GM11168 (cell line): Measurements from ENCODE around the gene IQCC.
"Not testable (repeated sequence)": the region's sequence is repeated elsewhere in the genome, so short reads cannot be mapped to it uniquely, and the experiment has no call there.

Experiments
- in situ Hi-C: fragments of 300-500 bp; cut with MboI; formaldehyde crosslinking; loops from one replicate; pipeline ENCODE4 v1.12.0; 2022; ENCODE audit warnings: low sequenced_read_pairs; ENCODE audit not compliant: unreplicated experiment

Gene IQCC

DNA sequence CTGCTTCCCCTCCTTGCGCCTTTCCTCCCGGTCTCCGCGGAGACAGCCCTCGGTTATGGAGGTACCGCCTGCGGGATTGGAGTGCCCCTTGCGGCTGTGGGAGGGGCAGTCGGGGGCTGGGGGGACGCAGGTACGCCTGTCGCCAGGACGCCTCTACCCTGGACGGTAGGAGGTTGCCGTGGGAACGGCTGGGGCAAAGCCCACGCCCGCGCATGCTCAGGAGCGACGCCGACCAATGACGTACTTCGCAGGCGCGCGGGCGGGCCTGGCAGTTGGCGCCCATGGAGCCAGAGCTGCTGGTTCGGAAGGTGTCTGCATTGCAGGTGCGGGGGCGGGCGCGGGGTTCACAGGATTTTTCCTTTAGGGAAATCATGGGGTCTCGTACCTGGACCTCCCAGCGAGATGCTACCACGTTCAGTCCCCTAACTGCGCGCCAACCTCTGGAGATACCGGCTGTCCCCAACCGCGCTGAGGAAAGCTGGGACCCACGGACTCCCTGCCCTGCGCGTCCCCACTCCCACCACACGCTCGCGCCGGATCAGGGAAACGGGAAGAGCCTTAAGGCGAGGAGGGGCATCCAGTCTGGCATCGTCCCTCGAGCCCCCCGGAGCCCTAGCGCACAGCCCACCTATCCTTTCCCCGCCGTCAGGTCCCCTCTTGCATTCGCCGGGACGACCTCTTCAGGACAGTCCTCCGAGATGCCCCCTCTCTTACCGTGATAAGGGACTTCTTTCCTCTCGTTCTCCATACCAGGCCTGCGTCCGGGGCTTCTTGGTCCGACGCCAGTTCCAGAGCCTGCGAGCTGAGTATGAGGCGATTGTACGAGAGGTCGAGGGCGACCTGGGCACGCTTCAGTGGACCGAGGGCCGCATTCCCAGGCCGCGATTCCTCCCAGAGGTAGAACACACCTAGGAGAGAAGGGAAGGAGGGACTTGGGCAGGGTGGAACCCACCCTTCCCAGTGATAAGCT lies at the start of gene IQCC:
Gene IQCC (plus strand): TSS at position 271 of the 970 bp plus-strand sequence. CDS start 11 bp downstream, at position 282.
- in situ Hi-C loops = loop anchor here (5.0 kb wide), 1 partner anchor 102 kb away; no protein-coding TSS in a partner anchor

GRCh38 chr1:32159189-32159588 lies 46.3 kb upstream of the IQCC start:
- in situ Hi-C loops = no loop called here

DNA sequence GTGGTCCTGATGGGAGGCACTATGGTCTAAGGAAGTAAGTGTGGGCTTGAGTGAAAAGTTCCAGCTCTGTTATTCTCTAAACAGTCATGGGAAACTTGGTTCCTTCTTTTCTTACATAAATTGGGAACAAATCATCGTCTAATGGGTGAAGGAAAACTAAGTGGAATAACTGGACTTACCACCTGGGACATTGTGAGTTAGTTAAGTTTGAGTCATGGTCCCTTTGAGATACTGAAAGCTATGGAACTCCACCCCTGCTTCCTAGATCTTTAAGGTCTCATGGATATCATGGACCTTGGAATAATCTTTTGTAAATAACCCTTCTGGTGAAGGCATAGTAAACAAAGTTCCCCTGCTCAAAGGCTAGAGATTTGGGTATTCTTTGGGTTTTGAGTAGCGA lies 42.1 kb upstream of the IQCC start:
- in situ Hi-C loops = no loop called here

GRCh38 chr1:32165633-32166032 lies 39.8 kb upstream of the IQCC start:
- in situ Hi-C loops = not testable (repeated sequence)

- in situ Hi-C loops = no loop called here
Observed at GRCh38 chr1:32170991-32171390, 34.5 kb upstream of the IQCC start.

DNA sequence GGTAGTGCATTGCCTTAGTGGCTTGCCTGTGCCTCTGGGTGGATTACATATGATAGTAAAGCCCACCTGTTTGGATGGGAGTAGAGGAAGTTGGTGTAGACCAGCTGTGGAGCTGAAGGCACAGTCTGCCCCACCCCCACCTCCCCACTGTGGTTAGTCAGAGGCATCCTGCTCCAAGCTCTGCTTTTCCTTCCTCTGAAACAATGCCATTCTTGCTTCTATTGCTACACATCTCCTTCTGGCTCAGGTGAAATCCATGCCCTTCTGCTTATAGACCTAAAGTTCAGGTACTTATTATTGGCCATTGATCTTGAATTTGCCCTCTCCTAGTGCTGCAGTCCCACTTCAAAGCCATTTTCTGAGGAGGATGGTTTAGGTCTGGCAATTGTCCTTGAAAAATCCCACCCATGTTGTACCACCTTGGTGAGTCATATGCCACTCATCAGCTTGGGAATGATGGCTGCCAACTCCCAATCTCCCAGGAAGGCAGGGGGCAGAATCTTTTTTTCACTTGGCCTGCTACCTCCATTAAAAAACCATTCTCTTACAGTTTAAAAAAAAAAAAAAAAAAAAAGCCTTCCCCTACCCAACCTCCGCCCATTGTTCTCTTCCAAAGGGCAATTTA lies 32.7 kb upstream of the IQCC start:
- in situ Hi-C loops = no loop called here

DNA sequence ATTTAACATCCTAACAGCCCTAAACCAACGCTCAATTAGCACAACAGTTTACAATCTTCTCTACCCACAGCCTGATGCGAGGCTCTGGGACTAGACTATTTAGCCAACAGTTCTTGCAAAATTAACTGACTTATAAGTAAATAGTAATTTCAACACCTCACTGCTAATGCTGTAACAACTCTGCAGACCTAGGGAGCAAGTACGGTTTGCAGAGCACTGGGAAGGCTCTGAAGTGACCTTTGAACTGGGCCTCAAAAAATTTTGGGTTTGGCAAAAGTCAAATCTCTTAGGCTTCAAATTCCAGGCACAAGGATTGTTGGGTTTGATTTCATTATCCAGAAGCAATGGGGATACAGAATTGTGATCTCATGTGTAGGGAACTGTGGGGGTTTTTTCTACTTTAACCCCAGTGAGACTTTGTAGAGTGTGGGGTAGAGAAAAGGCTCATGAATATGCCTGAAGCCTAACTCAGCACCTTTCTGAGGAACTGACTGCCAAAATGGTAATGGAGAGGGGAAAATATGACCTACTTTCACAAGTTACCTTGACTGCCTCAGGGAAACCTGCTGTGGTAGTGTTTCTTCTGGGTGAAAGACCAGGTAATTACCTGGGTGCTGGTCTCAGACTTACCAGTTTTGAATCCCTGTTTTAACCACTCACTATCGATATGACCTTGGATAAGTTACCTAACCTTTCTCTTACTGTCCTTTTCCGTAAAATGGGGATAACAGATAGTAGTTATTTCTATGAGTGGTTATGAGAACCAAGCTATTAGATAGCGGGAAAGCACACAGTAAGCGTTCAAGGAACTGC lies 26.9 kb upstream of the IQCC start:
- in situ Hi-C loops = no loop called here

DNA sequence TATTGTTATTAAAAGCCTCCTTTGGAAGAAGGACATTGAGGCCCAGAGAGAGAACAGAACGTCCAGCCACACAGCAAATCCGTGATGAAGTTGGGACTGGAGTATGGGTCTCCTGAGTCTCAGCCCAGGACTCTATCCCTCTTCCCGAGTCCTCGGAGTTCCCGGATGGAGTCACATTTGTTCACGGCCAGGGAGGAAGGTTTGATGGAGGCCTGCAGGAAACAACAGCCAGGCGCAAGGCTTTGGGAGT lies 26.4 kb upstream of the IQCC start:
- in situ Hi-C loops = no loop called here

DNA sequence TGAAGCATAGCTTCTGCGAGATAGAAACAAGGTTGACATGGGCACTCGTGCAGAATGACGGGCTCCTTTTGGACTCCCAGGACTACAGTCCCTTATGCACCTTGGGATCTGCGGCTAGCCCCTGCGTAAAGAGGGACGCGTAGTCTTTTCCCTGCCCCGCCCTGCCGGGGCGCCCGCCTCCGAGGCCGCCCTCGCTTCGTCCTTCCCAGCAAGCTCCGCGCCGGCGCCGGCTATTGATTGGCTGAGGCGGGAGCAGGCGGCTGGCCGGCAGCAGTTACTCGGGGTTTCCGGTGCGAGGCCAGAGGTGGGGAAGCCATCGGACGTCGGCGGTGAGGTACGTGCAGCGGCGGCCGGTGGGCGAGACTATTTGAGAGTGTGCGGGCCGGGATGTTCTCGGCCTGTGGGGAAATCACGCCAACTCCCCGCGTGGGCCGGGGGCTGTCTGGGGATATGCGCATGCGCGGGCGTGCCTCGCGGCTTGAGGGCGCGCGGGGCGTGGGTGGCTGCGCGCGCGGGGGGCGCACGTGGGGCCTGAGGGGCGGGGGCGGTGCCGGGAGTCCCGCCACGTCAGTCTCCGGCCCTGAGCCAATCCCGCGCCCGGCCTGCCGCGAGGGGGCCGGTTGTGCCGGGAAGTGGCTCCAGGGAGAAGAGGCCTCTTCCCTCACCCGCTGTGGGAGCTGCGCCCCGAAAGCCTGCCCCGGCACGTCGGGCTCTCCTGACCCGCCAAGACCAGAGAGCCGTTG lies 25.9 kb upstream of the IQCC start, which contains the start of gene TXLNA:
Gene TXLNA (plus strand): TSS at position 233 of the 743 bp plus-strand sequence. CDS start 671 bp downstream, outside the sequence.
- in situ Hi-C loops = no loop called here

DNA sequence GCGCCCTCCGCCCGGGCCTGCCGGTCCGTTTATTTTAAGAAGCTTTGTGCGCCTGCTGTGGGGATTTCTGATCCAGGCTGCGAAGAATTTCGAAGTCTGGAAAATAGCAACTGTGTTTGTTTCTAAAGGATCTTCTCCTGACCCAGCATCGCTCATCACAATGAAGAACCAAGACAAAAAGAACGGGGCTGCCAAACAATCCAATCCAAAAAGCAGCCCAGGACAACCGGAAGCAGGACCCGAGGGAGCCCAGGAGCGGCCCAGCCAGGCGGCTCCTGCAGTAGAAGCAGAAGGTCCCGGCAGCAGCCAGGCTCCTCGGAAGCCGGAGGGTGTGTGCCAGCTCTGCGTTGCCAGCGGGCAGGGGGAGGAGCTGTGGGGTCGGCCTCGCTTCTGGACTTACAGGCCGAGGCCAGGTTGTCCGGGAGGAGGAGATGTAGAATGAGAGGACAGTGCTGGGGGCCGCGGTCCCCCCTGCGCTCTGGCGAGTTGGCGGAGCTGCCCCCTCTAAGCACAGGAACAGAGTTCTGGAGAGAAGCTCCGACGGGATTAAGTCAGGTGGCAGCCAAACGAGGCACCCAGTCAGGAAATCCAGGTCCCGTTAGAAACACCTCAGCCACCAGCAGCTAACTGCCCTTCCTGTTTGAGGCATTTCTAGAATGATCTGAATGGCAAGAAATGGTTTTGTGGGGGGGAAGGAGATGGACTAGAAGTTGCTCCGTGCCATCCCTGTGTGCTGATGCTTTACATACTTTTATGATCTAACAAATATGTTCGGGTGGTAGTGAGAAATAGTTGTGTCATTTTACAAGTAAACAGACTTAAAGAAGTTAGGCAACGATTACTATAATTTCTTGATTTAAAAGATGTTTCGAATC lies 25.0 kb upstream of the IQCC start:
- in situ Hi-C loops = no loop called here

GRCh38 chr1:32181065-32181464 lies 24.4 kb upstream of the IQCC start:
- in situ Hi-C loops = no loop called here

DNA sequence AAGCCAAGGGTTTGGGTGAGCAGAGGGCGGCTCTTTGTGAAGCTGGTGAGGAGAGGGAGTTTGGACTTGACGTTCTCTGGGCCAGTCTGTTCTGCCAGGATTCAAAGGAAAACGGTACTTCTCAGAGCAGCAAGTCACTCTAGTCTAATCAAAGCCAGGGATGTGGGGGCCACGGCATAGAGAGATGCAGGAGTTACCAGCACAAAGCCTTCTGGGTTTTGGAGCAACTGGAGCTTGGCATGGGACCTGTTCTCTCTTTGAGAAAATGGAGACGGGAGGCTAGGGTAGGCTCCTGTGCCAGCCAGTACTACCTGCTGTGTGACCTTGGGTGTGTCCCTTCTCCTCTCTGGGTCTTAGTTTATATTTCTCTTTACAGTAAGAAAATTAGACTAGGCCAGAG lies 23.9 kb upstream of the IQCC start:
- in situ Hi-C loops = no loop called here

- in situ Hi-C loops = no loop called here
Observed at GRCh38 chr1:32182060-32182459, 23.4 kb upstream of the IQCC start.

DNA sequence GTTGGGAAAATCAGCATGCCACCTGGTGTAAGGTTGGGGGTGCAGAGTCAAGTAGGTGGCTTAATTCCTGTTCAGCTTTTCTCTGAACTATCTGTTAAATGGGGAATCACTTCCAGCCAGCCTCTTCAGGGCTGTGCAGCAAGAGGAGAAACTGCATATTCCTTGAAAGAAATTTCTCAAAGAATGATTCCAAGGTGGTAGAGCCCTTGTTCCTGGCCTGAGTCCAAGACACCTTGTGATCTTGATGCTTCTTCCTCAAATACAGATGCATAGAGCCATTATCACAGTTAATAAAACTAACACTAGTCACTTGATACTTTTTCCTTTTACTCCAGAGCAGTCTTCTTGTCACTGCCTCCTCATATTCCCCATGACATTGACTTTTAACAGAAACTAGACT lies 20.8 kb upstream of the IQCC start:
- in situ Hi-C loops = no loop called here

- in situ Hi-C loops = no loop called here
Observed at GRCh38 chr1:32186077-32186476, 19.4 kb upstream of the IQCC start.

DNA sequence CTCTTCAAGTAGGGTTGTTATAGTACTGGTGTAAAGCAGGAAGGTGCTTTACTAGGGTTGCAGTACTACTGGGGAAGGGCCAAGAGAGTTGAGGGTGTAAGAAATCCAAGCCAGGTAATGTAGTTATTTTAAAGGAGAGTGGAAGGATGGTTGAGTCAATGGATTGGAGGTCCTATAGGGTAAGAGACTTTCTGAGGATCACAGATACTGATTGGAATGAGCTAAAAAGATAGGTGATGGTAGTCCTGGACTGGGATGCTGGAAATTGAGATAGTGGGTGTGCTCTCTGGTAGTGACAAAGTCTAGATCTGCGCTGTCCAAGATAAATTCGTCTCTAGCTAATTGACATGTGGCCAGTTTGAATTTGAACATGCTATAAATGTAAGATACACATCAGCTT lies 19.0 kb upstream of the IQCC start:
- in situ Hi-C loops = no loop called here

GRCh38 chr1:32187850-32188249 lies 17.6 kb upstream of the IQCC start:
- in situ Hi-C loops = no loop called here

- in situ Hi-C loops = no loop called here
Observed at GRCh38 chr1:32192220-32192948, 13.1 kb upstream of the IQCC start.

DNA sequence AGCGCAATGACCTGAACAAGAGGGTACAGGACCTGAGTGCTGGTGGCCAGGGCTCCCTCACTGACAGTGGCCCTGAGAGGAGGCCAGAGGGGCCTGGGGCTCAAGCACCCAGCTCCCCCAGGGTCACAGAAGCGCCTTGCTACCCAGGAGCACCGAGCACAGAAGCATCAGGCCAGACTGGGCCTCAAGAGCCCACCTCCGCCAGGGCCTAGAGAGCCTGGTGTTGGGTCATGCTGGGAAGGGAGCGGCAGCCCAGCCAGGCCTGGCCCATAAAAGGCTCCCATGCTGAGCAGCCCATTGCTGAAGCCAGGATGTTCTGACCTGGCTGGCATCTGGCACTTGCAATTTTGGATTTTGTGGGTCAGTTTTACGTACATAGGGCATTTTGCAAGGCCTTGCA lies 10.5 kb upstream of the IQCC start:
- in situ Hi-C loops = no loop called here
